NCI-H524 treated with DMSO at 0.1 percent for 48 hours (cell line): ENCODE measurements around the gene ZNF304.
"Not testable (repeated sequence)": the region's sequence is repeated elsewhere in the genome, so short reads cannot be mapped to it uniquely, and the experiment has no call there.

Source experiments
- DNase-seq: peaks from one replicate; lab custom pipeline; 2025; lab: John Stamatoyannopoulos, UW

ZNF304 gene

GRCh38 chr19:57362419-57362818 is 11.3 kb downstream of the ZNF304 start:
- DNase-seq: no peak

DNA sequence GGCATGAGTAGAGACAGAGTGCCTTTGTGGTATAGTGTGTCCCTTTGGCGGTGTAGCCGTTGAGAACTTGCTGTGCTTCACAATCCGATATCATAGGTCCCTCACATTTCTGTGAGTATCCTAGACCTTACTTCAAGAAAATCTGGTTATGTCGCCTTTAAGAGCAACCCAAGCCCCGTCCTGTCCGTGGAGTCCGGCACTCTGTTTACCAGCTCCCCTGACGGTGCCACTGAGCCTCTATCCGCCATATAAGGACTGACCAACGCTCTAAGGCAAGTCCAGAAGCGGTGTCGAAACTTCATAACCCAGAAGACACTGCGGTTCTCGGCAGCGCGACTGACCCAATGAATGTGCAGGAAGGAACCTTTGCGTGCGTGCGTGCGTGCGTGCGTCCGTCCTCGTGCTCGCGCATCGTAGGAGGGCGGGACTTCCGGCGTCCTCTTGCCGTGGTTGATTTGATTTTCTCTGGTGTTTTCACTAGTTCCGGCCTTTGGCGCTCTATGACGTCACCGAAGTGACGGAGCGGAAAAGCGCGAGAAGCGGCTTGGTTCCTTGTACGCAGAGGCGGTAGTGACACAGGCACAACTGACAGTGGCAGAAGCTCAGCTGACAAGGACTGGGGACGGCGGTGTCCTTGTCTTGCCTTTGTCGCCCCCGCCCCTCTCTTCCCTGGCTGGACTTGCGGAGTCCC is 12.1 kb downstream of the ZNF304 start, which contains the start of the genes TRAPPC2B and ZNF547:
Gene TRAPPC2B (plus strand): TSS at position 555 of the 691 bp plus-strand sequence. CDS start 1,283 bp downstream, outside the sequence.
Gene ZNF547 (plus strand): TSS at position 555 of the 691 bp plus-strand sequence. CDS start 5,005 bp downstream, outside the sequence.
- DNase-seq: peak; percentile 88

- no peak for DNase-seq
Observed at GRCh38 chr19:57363688-57364181, 12.7 kb downstream of the ZNF304 start.

DNA sequence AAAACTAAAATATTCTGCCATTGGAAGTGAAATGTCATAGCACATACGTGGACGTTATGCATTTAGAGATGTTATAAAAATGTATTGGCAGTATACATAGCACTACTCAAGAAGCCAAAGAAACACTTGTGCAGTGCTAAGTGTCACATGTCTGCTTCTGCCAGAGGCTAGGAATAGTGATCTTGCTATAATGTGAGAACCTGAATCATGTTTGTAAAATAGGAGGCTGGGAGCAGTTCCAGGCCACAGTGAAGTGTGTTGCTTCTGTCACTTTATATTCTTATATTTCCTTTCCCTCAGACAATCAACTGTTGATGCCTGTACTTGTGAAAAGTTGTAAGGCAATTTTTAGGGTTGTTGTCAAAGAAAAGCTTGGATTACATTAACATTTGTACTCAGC is 15.7 kb downstream of the ZNF304 start:
- no peak for DNase-seq

GRCh38 chr19:57374179-57374578 is 23.1 kb downstream of the ZNF304 start:
- no peak for DNase-seq

- DNase-seq: not testable (repeated sequence)
Observed at GRCh38 chr19:57374647-57375046, 23.6 kb downstream of the ZNF304 start.

- DNase-seq: no peak
Observed at GRCh38 chr19:57376151-57376550, 25.1 kb downstream of the ZNF304 start.

GRCh38 chr19:57377498-57378146 is 26.6 kb downstream of the ZNF304 start:
- no peak for DNase-seq

DNA sequence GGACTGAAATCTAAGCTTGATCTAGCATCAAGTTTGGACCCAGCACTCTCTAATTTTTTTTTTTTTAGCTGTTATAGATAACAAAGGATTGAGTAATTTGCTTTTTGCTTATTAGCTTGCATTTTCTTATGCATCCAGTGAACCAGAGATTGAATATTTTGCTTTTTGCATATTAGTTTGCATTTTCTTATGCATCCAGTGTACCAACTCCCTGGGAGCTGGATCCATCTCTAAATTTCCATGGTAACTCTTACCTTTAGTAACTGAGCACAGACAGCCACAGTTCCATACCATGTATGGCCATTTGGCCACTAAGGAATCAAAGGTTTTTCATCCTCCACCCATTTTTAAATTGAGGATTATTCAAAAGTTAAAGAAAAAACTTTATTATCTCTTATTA is 29.9 kb downstream of the ZNF304 start:
- DNase-seq: no peak

DNA sequence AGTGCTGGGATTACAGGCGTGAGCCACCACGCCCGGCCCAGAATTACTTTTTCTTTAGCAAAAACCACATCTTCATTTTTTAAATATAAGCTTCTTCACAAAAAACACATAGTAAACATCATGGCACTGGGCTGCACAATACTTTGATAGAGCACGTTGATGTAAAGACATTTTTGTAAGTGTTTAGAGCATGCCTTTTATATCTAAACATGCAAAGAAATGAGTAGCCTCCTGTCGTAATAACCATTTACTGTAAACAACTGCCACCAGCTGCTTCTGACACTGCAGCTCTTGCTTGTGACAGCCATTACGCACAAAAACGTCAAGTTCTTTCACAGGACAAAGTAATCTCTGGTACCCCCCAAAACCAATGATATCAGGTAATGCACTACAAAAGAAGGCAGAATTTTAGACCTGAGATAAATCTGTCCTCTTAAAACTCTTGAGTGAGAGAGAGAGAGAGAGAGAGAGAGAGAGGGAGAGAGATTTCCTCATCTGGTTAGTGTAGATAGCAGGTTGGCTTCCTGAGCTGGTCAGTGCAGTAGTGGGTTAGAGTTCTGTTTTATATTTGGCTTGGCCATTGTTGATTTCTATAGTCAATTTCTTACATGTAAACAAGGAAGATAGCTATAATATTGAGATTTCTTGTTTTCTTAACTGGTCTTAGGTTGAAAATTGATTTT is 31.9 kb downstream of the ZNF304 start:
- DNase-seq: no peak

- DNase-seq: no peak
Observed at GRCh38 chr19:57389194-57389729, 38.2 kb downstream of the ZNF304 start.

DNA sequence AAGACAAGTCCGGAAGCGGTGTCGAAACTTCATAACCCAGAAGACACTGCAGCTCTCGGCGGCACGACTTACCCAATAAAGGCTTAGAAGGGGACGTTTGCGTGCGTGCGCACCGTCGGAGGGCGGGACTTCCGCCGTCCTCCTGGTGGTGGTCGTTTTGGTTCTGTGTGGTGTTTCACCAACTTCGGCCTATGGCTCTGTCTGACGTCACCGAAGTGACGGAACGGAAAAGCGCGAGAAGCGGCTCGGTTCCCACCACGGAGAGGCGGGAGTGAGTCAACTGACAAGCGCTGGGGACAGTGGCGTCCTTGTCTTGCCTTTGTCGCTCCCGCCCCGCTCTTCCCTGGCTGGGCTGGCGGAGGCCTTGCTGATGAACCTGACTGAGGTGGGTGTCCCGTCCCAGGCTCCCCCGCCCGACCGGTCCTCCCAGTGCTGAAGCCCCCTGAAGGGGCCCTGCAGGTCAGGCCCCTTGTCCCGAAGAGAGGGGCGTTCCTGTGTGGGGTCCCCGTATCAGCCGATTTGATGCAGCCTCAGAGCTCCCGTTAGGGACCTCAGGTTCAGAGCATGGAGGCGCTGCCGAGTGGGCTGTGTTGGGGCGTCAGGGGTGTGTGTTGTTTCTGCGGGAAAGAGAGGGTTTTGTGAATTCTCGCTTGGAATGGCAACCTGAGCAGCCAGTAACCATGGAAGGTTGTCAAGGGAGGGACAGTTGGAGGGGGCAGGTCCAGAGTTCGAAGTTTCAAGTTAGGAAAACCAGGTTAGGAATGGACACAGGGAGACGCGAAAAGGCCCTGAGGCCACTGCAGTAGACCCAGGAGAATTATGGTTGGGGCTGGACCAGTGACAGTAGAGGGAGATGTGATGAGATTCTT is 38.9 kb downstream of the ZNF304 start, which contains the start of gene ZNF548:
Gene ZNF548 (plus strand): TSS at position 125 of the 869 bp plus-strand sequence. CDS start 246 bp downstream, at position 371.
- DNase-seq: peak; percentile 94

DNA sequence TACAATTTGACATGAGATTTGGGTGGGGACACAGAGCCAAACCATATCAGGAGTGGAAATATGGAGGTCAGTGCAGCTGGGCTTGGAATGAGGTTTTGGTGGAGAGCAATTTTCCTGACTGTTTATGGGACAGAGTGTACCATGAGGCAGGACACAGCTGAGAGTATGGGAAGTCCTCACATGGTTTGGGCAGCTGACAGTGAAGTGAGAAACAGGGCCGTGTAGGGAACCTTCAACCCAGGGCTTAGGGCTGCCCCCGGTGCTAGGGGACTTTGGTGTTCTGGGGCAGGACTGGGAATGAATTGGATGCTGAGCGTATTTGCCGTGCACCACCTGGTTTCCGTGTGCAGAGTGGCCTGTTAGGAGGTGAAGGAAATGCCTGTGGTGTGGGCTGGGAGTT is 44.6 kb downstream of the ZNF304 start:
- no peak for DNase-seq

DNA sequence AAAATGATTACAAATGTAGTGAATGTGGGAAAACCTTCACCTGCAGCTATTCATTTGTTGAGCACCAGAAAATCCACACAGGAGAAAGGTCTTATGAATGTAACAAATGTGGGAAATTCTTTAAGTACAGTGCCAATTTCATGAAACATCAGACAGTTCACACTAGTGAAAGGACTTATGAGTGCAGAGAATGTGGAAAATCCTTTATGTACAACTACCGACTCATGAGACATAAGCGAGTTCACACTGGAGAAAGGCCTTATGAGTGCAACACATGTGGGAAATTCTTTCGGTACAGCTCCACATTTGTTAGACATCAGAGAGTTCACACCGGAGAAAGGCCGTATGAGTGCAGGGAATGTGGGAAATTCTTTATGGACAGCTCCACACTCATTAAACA is 47.8 kb downstream of the ZNF304 start:
- no peak for DNase-seq

- no peak for DNase-seq
Observed at GRCh38 chr19:57403737-57404563, 52.9 kb downstream of the ZNF304 start.

DNA sequence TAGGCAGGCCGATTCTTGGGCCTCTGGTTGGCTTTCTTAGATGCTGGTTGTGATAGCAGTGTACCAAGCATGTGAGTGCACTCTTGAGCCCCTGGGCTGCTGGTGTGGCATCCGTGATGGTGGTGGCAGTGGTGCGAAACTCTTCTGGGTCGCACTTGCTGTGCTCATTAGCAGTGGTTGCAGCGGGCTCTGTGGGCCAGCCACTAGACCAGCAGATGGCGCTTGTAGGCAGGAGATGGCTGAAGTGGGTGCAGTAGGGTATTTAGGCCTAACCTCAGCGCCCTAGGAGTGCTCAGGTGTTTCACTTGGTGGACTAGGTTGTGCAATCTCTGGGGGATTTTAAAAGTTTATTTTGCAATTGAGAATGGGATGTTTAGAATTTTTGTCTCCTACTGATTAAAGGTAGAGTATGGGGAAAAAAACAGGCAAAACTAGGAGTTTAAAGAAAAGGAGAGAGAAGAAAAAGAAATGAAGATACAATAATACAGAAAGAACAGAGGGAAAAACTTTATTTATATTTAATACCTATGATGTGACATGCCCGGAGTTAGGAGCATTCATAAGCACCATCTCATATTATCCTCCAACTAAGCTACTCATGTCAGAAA is 55.5 kb downstream of the ZNF304 start:
- DNase-seq: peak; percentile 41
